HG03460 (cell line): ENCODE measurements around the gene GH1.

Experiments
- ATAC-seq: cut with Tn5 transposase; IDR thresholded peaks from one replicate; pipeline ENCODE4 v1.9.1; 2021; ENCODE audit not compliant: unreplicated experiment

Gene GH1

DNA sequence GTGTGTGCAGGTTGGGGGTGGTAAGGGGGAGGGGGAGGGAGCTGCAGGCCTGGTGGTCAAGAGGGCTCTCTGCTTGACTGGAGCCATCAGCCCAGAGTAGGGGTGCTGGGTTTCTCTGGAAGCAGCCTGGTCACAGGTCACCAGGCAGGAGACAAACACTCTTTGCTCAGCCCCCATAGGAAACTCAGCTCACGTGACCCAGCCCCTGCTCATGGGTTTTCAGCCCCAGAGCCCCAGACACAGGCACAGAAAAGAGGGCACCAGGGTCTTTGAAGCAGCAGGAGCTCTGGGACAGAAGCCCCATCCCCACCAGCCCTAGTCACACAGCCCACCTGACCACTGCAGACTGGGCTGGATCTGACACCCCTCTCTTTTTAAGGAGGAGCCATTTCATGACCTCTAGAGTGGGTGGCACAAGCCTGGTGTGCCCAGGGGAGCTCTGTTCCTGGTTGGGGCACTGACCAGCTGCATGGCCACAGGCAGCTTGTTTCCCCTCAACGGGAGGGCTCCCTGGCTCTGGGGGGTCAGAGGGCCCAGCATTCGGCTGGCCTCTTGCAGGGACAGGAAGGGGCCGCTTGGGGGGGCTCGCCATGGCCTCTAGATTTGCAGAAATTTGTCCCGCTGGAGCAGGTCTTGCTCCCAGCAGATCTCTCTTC lies 27.3 kb upstream of the GH1 start:
- ATAC-seq: peak; percentile 41

GRCh38 chr17:63944736-63945499 lies 26.3 kb upstream of the GH1 start:
- ATAC-seq: no peak

GRCh38 chr17:63943745-63944144 lies 25.1 kb upstream of the GH1 start:
- ATAC-seq: no peak

- ATAC-seq: no peak
Observed at GRCh38 chr17:63942309-63942985, 23.8 kb upstream of the GH1 start.

DNA sequence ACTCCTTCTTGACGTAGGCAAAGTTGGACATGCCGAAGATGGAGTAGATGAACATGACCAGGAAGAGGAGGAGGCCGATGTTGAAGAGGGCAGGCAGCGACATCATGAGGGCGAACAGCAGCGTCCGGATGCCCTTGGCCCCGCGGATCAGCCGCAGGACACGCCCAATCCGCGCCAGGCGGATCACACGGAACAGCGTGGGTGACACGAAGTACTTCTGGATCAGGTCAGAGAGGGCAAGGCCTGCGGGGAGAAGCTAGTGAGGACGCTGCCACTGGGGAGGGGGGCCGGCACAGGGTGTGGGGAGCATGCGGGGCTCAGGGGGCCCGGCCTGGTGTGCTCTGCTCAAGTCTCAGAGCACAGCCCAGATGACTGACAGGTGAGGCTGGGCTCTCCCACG lies 23.1 kb upstream of the GH1 start:
- ATAC-seq: no peak

DNA sequence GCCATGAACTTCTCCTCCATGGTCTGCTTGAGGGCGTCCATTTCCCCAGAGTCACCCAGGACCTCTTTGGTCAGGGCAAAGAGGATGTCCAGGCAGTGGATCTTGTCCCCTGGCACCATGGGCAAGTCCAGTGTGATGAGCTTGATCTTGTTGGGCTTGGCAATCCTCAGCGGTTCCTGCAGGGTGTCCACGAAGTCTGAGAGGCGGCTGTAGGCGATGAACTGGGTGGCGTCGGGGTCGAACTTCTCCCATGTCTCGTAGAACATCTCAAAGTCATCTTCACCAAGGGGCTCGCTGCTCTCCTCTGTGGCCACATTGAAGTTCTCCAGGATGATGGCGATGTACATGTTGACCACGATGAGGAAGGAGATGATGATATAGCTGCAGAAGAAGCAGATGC lies 22.5 kb upstream of the GH1 start:
- ATAC-seq: no peak

DNA sequence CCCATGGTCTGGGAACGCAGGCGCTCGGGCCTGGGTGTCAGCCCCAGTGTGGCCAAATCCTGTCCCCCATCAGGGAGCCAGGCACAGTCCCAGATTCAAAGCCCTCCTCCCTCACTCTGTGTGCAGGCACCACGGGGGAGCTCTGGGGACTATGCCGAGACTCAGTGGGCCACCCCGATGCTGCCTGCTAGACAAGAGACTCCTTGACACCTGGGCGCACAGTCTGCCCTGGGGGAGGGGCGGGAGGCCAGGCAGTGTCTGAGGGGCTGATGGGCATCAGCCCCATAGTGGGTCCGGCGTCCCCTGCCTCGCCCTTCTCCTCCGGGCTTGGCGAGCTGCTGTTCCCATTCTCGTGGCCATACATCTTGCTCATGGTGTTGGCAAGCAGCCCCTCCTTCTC lies 21.9 kb upstream of the GH1 start:
- no peak for ATAC-seq

GRCh38 chr17:63939884-63940283 lies 21.2 kb upstream of the GH1 start:
- ATAC-seq: no peak

- no peak for ATAC-seq
Observed at GRCh38 chr17:63939401-63939800, 20.8 kb upstream of the GH1 start.

DNA sequence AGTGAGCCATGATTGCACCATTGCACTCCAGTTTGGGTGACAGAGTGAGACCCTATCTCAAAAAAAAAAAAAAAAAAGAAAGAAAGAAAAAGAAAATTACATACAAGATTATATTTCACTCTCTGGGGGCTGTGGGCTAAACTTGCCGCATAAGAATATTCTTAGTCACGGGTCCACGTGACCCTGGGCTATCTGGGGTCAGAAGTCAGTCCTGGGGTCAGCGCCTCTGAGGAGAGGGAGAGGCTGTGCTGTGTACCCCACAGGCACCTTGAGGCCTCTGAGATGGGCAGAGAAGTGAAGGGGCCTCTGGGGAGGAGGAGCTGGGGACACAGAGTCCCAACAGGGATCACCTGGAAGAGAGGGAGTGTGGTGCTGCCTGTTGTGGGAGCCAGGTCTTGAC lies 19.3 kb upstream of the GH1 start:
- ATAC-seq: no peak

DNA sequence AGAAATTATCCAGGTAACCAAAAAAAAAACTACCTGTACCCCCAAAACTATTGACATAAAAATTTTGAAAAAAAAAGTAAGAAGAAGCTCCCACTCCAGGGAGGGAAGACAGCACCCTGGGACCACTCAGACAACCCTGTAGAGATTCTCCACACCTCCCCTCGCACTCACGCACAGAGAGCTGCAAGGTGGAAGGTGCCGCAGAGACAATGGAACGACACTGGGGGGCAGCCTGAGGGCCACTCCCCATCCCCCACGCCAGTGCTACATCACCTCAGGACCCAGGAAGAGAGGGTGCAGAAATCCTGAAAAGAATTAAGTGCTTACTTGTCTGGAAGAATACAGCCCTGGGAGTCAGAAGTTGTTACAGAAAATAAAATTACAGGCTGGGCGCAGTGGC lies 18.7 kb upstream of the GH1 start:
- no peak for ATAC-seq

GRCh38 chr17:63934183-63935112 lies 15.8 kb upstream of the GH1 start:
- no peak for ATAC-seq

GRCh38 chr17:63933598-63933997 lies 15.0 kb upstream of the GH1 start:
- ATAC-seq: no peak

DNA sequence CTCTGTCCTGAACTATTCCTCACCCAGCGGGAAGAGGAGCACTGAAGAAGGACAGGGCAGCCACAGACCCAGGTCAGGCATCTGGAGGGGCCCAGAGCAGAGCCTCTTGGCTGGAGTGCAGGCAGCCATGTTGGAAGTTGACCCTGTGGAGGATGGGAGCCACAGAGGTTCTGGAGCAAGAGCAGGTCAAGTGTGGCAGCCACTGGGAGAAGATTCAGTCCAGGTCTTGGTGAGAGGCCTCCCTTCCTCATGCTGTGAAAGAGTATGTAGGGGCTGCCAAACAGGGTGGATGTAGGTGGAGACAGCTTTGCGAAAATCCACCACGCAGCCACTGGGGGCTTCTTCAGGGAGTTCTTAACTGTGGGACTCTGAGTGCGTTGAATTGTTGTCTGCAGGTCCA lies 14.1 kb upstream of the GH1 start:
- ATAC-seq: peak; percentile 11

DNA sequence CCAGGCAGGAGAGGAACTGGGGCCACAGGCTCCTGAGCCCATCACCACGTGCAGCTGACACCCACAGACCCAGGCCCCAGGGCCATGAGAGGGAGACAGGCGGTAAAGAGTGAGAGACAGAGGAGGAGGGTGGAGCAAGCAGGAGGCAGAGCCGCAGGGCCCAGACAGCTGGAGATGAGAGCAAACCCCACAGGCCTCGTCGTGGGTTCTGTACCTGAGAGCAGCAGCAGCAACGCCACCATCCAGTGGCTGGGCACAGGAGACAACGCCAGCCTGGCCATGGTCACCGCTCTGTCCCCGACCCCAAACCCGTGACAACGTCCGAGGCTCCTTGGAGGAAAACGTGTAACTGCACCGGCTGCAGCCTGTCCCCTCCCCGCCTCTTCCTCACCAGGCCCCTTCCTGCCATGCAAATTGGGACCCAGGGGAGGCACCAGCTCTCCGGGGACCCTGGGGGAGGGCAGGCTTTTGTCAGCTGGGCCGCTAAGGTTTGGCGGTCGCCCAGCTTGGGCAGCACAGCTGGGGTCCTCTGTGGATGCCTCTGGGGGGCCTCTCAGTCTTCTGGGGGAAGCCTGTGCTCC lies 13.4 kb upstream of the GH1 start, which contains the start of gene CD79B:
Gene CD79B (minus strand): TSS at position 351 of the 581 bp plus-strand sequence. CDS start 70 bp downstream, at position 281.
- peak; percentile 82 for ATAC-seq

GRCh38 chr17:63930951-63931575 lies 12.4 kb upstream of the GH1 start:
- peak; percentile 41 for ATAC-seq

- no peak for ATAC-seq
Observed at GRCh38 chr17:63929860-63930766, 11.5 kb upstream of the GH1 start.

- no peak for ATAC-seq
Observed at GRCh38 chr17:63928966-63929695, 10.5 kb upstream of the GH1 start.
